Measurements from ENCODE around the gene ERN1. TPM values are rescaled to one million over a fixed set of nuclear protein-coding genes. Genes with fewer than 3 reads are reported as not detected.

ERN1 gene
- total and polyA plus RNA-seq, 2 of the 8 experiments (the other 6 are each of a cell fraction or from before 2014, with no cell fraction given) = 1.8 to 3.9 TPM

GRCh38 chr17:64094412-64094811, 35.5 kb downstream of the ERN1 start:
- Histone ChIP-seq H3K23me2 (ENCODE audit: low read depth, low read length) (no peaks in the 10 kb centered on the region), H2BK5ac (ENCODE audit: low read depth, low read length) (no peak overlapping the region), H3K79me2 (ENCODE audit: control insufficient read depth in 1 of 2, insufficient read depth in 2 of 2, low read length in 2 of 2) (no peaks in the 10 kb centered on the region), H3K4ac (replicated peaks; ENCODE audit: insufficient read length, low read depth, low read length) (no peak overlapping the region), H2AFZ (ENCODE audit: low read length) (no peak overlapping the region), H2BK20ac (ENCODE audit: low read length) (no peak overlapping the region), H4K5ac (ENCODE audit: insufficient read length, low read depth, low read length) (no peak overlapping the region), H3K4me1 (replicated peaks in 1 of 4; ENCODE audit: control insufficient read depth in 3 of 4, insufficient read depth in 4 of 4, low read length in 3 of 4) (no peaks in the 10 kb centered on the region), H3K79me1 (ENCODE audit: low read depth, low read length) (no peaks in the 10 kb centered on the region), H3K56ac (replicated peaks; ENCODE audit: insufficient read length, low read depth, low read length) (no peak overlapping the region), H4K20me1 (replicated peaks in 1 of 2; ENCODE audit: control insufficient read depth in 1 of 2, insufficient read depth in 2 of 2, low read length in 2 of 2) (no peaks in the 10 kb centered on the region), H2BK15ac (ENCODE audit: low read length) (no peak overlapping the region), H3K27ac (ENCODE audit: low read depth, low read length) (no peak overlapping the region), H2BK12ac (ENCODE audit: low read depth, low read length) (no peak overlapping the region), H3K27me3 (replicated peaks in 1 of 4; ENCODE audit: control insufficient read depth in 3 of 4, extremely low read depth in 1 of 4, insufficient read depth in 3 of 4, low read length in 3 of 4) (no peaks in the 10 kb centered on the region; a peak in 1 of 7 replicates), H3K4me2 (ENCODE audit: insufficient read depth in 1 of 2, low read depth in 2 of 2, low read length in 2 of 2) (no peak overlapping the region), H4K8ac (ENCODE audit: extremely low read depth, insufficient read depth, low read length) (no peak overlapping the region), H2BK120ac (replicated peaks; ENCODE audit: low read depth, low read length) (no peak overlapping the region), H3K4me3 (ENCODE audit: extremely low read depth in 1 of 4, insufficient read depth in 2 of 4, low read depth in 3 of 4, low read length in 4 of 4) (no peak overlapping the region), H3K9me3 (ENCODE audit: insufficient read depth in 2 of 2, low read depth in 1 of 2, low read length in 1 of 2) (no peaks in the 10 kb centered on the region; a peak in 1 of 4 replicates), H3K14ac (ENCODE audit: insufficient read length) (no peak overlapping the region), H2AK5ac (ENCODE audit: low read depth, low read length) (no peak overlapping the region), H3K23ac (ENCODE audit: insufficient read length) (no peak overlapping the region), H3K9ac (replicated peaks in 1 of 4; ENCODE audit: extremely low read depth in 1 of 4, low read depth in 3 of 4, low read length in 3 of 4) (no peak overlapping the region), H4K91ac (replicated peaks; ENCODE audit: insufficient read length, low read length) (no peak overlapping the region), H3K36me3 (ENCODE audit: control insufficient read depth in 2 of 4, insufficient read depth in 4 of 4, low read length in 3 of 4) (no peaks in the 10 kb centered on the region; a peak in 1 of 8 replicates), H3K18ac (ENCODE audit: extremely low read depth, low read length) (no peak overlapping the region)
- DNase-seq (ENCODE audit: low read depth in 1 of 2, low spot score in 2 of 2) (no peak), FAIRE-seq (no peak)
- CTCF ChIA-PET (ENCODE audit: partially characterized antibody) = interaction anchor here (3.7 kb wide), 1 partner anchor 30 kb away, joined by 17 read pairs; no protein-coding TSS in a partner anchor
- TF ChIP-seq HDAC2 (IDR thresholded peaks at IDR 0.05; ENCODE audit: borderline replicate concordance in 1 of 2, low read depth in 2 of 2, low read length in 2 of 2) (no peak), JUN (IDR thresholded peaks at IDR 0.05; ENCODE audit: low read depth, low read length) (no peak), RNF2 (IDR thresholded peaks at IDR 0.05; ENCODE audit: borderline replicate concordance, low read depth, low read length, missing control alignments, poor library complexity, severe bottlenecking) (no peak)
- WGBS, 2 experiments (ENCODE audit: extremely low coverage in 1 of 2, insufficient coverage in 1 of 2, insufficient read length in 1 of 2, insufficient replicate concordance in 2 of 2, low coverage in 1 of 2, low lambda C conversion rate in 2 of 2, missing lambda C conversion rate in 1 of 2) = 83% methylated on average over 5 of the region's 7 CpGs; no CpG with 5 or more reads in 1 of the 2 experiments
- POLR2A ChIA-PET (ENCODE audit: partially characterized antibody) = no interaction called here
